Muscle layer of colon (tissue), 2 donors: ENCODE data around the gene TDRD10.

Source experiments
- H3K27ac ChIP-seq: one replicate; pipeline ENCODE4 v1.7.0; 2013; ENCODE audit warnings: low read depth, mild to moderate bottlenecking, low read length, moderate library complexity
- H3K27me3 ChIP-seq, 2 donors: one replicate each; pipeline ENCODE4 v1.7.0; 2013; ENCODE audit warnings: low read length in 2 of 2, mild to moderate bottlenecking in 2 of 2; ENCODE audit not compliant: insufficient read depth in 2 of 2, control insufficient read depth in 1 of 2
- H3K36me3 ChIP-seq: one replicate; pipeline ENCODE4 v1.7.0; 2013; ENCODE audit warnings: mild to moderate bottlenecking, low read length; ENCODE audit not compliant: insufficient read depth
- H3K4me1 ChIP-seq: one replicate; pipeline ENCODE4 v1.7.0; 2013; ENCODE audit warnings: mild to moderate bottlenecking, low read length; ENCODE audit not compliant: insufficient read depth
- H3K4me3 ChIP-seq, 2 donors: one replicate each; pipeline ENCODE4 v1.7.0; 2013; ENCODE audit warnings: low read length in 2 of 2, low read depth in 1 of 2, mild to moderate bottlenecking in 1 of 2, moderate library complexity in 1 of 2
- H3K9ac ChIP-seq: one replicate; pipeline ENCODE4 v1.7.0; 2013; ENCODE audit warnings: low read length
- H3K9me3 ChIP-seq: one replicate; pipeline ENCODE4 v1.7.0; 2013; ENCODE audit warnings: mild to moderate bottlenecking, low read length
- donor health status: abdominal sarcoma.
- donor health status: Adenocarcinoma of cecum.

The TDRD10 gene

DNA sequence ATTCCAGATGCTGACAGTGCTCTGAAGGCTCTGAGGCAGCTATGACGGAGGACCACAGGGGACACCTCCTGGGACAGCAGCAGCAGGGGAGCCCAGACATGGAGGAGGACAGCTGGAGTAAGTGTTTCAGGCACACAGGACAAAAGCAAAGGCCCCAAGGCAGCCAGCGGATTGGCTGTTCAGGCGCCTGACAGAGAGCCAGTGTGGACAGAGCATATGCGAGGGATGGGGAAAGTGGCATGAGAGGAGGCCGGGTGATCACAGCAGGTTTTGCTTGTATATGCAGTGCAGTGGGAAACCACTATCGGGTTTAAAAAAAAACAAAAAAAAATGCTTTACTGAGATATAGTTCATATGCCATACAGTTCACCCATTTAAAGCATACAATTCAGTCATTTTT is 84.6 kb downstream of the TDRD10 start:
- Histone ChIP-seq H3K36me3 (peaks cover 93% of the 10 kb centered on the region), H3K4me3 (no peak overlapping the region), H3K27ac (no peak overlapping the region), H3K9ac (no peak overlapping the region), H3K27me3 (no peaks in the 10 kb centered on the region), H3K4me1 (peaks cover 15% of the 10 kb centered on the region), H3K9me3 (no peaks in the 10 kb centered on the region)

DNA sequence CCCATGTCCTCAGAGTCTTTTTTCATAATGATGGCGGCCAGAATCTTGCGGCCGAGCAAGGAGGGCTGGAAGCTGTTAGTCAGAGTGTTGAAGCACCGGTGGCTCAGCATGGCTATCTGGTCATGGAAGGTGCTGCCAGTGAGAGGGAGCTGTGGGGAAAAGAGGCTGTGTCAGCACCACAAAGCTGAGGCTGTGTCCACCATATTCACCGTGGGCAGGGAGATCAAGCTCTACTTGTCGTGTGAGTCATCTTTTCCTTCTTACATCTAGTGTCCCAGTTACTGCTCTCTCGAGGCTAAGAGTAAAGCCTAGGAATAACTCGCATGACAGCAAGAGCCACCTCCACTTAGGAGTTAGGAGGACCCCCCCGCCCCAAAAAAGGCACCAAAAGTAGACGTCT is 87.8 kb downstream of the TDRD10 start:
- H3K27ac ChIP-seq = no peak overlapping the region
- H3K27me3 ChIP-seq = no peaks in the 10 kb centered on the region
- H3K4me3 ChIP-seq = no peak overlapping the region
- H3K4me1 ChIP-seq = no peaks in the 10 kb centered on the region
- H3K9ac ChIP-seq = no peak overlapping the region
- H3K9me3 ChIP-seq = no peaks in the 10 kb centered on the region
- H3K36me3 ChIP-seq = peaks cover 85% of the 10 kb centered on the region

GRCh38 chr1:154590756-154591155 is 88.7 kb downstream of the TDRD10 start:
- no peak overlapping the region for H3K9ac ChIP-seq
- H3K27ac ChIP-seq = no peak overlapping the region
- no peaks in the 10 kb centered on the region for H3K9me3 ChIP-seq
- H3K36me3 ChIP-seq = peaks cover 80% of the 10 kb centered on the region
- no peak overlapping the region for H3K4me3 ChIP-seq
- no peaks in the 10 kb centered on the region for H3K4me1 ChIP-seq
- no peaks in the 10 kb centered on the region for H3K27me3 ChIP-seq

GRCh38 chr1:154591206-154591605 is 89.2 kb downstream of the TDRD10 start:
- no peak overlapping the region for H3K4me3 ChIP-seq
- no peaks in the 10 kb centered on the region for H3K9me3 ChIP-seq
- no peak overlapping the region for H3K27ac ChIP-seq
- no peaks in the 10 kb centered on the region for H3K27me3 ChIP-seq
- H3K36me3 ChIP-seq = peaks cover 79% of the 10 kb centered on the region
- H3K4me1 ChIP-seq = no peaks in the 10 kb centered on the region
- H3K9ac ChIP-seq = no peak overlapping the region

DNA sequence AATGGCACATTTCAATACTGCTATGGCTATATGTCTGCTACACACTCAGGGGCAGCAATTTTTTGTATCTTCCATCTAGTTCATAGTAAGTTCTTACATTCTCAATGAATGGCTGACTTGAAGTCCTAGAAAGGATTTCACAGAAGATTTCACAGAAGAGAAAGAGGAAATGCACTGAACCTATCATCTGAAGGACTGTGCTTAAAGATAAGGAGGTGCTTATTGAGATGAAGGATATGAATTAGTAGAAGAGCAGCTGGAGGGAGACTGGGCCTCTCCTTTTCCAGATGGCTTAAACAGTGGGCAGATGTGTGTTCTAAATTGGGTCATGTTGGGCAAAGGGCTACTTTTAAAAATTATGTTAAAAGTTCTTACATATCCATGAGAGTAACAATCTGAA is 91.4 kb downstream of the TDRD10 start:
- H3K36me3 ChIP-seq = peaks cover 79% of the 10 kb centered on the region
- no peaks in the 10 kb centered on the region for H3K27me3 ChIP-seq
- H3K9me3 ChIP-seq = no peaks in the 10 kb centered on the region
- no peak overlapping the region for H3K4me3 ChIP-seq
- H3K4me1 ChIP-seq = no peaks in the 10 kb centered on the region
- no peak overlapping the region for H3K27ac ChIP-seq
- H3K9ac ChIP-seq = no peak overlapping the region

- Histone ChIP-seq H3K36me3 (peaks cover 76% of the 10 kb centered on the region), H3K9me3 (no peaks in the 10 kb centered on the region), H3K9ac (no peak overlapping the region), H3K27me3 (no peaks in the 10 kb centered on the region), H3K27ac (no peak overlapping the region), H3K4me3 (no peak overlapping the region), H3K4me1 (no peaks in the 10 kb centered on the region)
Measured at GRCh38 chr1:154594811-154595210, 92.8 kb downstream of the TDRD10 start.

DNA sequence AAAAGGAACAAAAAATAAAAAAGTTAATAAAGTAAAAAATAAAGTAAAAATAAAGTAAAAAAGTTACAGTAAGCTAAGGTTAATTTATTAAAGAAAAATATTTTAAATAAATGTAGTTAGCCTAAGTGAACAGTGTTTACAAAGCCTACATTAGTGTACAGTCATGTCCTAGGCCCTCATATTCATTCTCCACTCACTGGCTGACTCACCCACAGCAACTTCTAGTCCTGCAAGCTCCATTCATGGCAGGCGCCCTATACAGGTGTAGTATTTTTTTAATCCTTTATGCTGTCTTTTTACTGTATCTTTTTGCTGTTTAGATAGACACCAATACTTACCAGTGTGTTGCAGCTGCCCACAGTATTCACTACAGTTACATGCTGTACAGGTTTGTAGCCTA is 93.6 kb downstream of the TDRD10 start:
- Histone ChIP-seq H3K27ac (no peak overlapping the region), H3K4me1 (no peaks in the 10 kb centered on the region), H3K27me3 (no peaks in the 10 kb centered on the region), H3K9ac (no peak overlapping the region), H3K36me3 (peaks cover 72% of the 10 kb centered on the region), H3K4me3 (no peak overlapping the region), H3K9me3 (no peaks in the 10 kb centered on the region)
